ENCODE results near the gene CBFA2T2. TPM values are rescaled to one million over a fixed set of nuclear protein-coding genes. Genes with fewer than 3 reads are reported as not detected.
"Not testable (repeated sequence)": the region's sequence is repeated elsewhere in the genome, so short reads cannot be mapped to it uniquely, and the experiment has no call there.

CBFA2T2 gene
- total and polyA plus RNA-seq, 2 donors (not counting 1 experiment from before 2014, with no cell fraction given) = 26.9 to 30.0 TPM

DNA sequence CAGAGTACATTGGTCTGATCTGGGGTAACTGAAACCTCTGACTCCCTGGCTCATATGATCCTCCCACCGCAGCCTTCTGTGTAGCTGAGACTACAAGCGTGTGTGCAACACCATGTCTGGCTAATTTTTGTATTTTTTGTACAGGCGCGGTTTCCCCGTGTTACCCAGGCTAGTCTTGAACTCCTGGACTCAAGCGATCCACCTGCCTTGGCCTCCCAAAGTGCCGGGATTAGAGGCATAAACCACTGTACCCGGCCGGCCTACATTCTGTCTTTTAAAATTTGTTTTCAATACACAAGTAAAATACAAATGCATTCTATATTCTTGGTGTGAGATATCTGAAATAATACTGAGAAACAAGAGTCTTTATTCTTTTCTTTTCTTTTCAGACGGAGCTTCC is 1.7 kb upstream of the CBFA2T2 start:
- Mint-ChIP-seq H3K27ac (no peak overlapping the region), H3K9me3 (ENCODE audit: insufficient read depth) (no peaks in the 10 kb centered on the region), H3K4me3 (peak overlapping the region; percentile 13), H3K4me1 (peaks cover 13% of the 10 kb centered on the region), H3K27me3 (no peaks in the 10 kb centered on the region)
- ATAC-seq (ENCODE audit: low read depth) (no peak), DNase-seq (no peak)
- peaks cover 31% of the 10 kb centered on the region for H3K79me2 ChIP-seq (ENCODE audit: control insufficient read depth, insufficient read depth, low read length)
- ChIA-PET POLR2A (interaction anchor here (0.7 to 1.3 kb wide), 2 partner anchors 45 to 232 kb away, joined by 4 to 5 read pairs; no protein-coding TSS in a partner anchor), CTCF (interaction anchor here (0.7 to 1.9 kb wide), 3 partner anchors 14 to 89 kb away, joined by 3 to 7 read pairs (median 3); no protein-coding TSS in a partner anchor)
- no peaks in the 10 kb centered on the region for H3K36me3 ChIP-seq (replicated peaks in 1 of 2; ENCODE audit: control extremely low read depth in 1 of 2, control insufficient read depth in 1 of 2, extremely low read depth in 1 of 2, insufficient read depth in 2 of 2, low read length in 1 of 2)
- H3K9me3 ChIP-seq (ENCODE audit: control extremely low read depth in 1 of 3, control insufficient read depth in 2 of 3, insufficient read depth in 1 of 3, low read length in 2 of 3) = no peaks in the 10 kb centered on the region
- no peak overlapping the region for H2AFZ ChIP-seq (ENCODE audit: insufficient read depth, low read depth, low read length, poor library complexity, severe bottlenecking)
- H3K27ac ChIP-seq (ENCODE audit: low read length in 2 of 2) = no peak overlapping the region
- no peak for TF ChIP-seq EZH2 (IDR thresholded peaks at IDR 0.05; ENCODE audit: borderline replicate concordance, insufficient read depth, low read depth, low read length, poor library complexity, severe bottlenecking)
- TF ChIP-seq, protein P1, sequence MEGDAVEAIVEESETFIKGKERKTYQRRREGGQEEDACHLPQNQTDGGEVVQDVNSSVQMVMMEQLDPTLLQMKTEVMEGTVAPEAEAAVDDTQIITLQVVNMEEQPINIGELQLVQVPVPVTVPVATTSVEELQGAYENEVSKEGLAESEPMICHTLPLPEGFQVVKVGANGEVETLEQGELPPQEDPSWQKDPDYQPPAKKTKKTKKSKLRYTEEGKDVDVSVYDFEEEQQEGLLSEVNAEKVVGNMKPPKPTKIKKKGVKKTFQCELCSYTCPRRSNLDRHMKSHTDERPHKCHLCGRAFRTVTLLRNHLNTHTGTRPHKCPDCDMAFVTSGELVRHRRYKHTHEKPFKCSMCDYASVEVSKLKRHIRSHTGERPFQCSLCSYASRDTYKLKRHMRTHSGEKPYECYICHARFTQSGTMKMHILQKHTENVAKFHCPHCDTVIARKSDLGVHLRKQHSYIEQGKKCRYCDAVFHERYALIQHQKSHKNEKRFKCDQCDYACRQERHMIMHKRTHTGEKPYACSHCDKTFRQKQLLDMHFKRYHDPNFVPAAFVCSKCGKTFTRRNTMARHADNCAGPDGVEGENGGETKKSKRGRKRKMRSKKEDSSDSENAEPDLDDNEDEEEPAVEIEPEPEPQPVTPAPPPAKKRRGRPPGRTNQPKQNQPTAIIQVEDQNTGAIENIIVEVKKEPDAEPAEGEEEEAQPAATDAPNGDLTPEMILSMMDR (IDR thresholded peaks at IDR 0.05) = no peak
- H3K4me3 ChIP-seq (ENCODE audit: control extremely low read depth in 1 of 5, extremely low read depth in 1 of 5, insufficient read depth in 1 of 5, low read depth in 2 of 5, low read length in 4 of 5) = no peak overlapping the region
- intact Hi-C loops (cut with micrococcal nuclease) = loop anchor here (2.0 to 5.0 kb wide), 2 partner anchors 245 to 814 kb away; partner anchors contain the start of gene AHCY
- no peaks in the 10 kb centered on the region for H3K27me3 ChIP-seq (replicated peaks in 1 of 4; ENCODE audit: control extremely low read depth in 1 of 4, control insufficient read depth in 3 of 4, insufficient read depth in 4 of 4, low read length in 3 of 4)
- H3K4me2 ChIP-seq (replicated peaks; ENCODE audit: low read depth, low read length, poor library complexity, severe bottlenecking) = no peak overlapping the region
- peaks cover 9 to 19% of the 10 kb centered on the region in 2 donors for H3K4me1 ChIP-seq (ENCODE audit: control insufficient read depth in 2 of 2, insufficient read depth in 2 of 2, low read length in 2 of 2)
- 100% methylated on average over 6 of the region's 10 CpGs for WGBS (ENCODE audit: insufficient coverage)
- H3K9ac ChIP-seq (ENCODE audit: low read length) = no peak overlapping the region
- H4K20me1 ChIP-seq (ENCODE audit: control insufficient read depth, insufficient read depth, low read length, poor library complexity, severe bottlenecking) = no peaks in the 10 kb centered on the region

DNA sequence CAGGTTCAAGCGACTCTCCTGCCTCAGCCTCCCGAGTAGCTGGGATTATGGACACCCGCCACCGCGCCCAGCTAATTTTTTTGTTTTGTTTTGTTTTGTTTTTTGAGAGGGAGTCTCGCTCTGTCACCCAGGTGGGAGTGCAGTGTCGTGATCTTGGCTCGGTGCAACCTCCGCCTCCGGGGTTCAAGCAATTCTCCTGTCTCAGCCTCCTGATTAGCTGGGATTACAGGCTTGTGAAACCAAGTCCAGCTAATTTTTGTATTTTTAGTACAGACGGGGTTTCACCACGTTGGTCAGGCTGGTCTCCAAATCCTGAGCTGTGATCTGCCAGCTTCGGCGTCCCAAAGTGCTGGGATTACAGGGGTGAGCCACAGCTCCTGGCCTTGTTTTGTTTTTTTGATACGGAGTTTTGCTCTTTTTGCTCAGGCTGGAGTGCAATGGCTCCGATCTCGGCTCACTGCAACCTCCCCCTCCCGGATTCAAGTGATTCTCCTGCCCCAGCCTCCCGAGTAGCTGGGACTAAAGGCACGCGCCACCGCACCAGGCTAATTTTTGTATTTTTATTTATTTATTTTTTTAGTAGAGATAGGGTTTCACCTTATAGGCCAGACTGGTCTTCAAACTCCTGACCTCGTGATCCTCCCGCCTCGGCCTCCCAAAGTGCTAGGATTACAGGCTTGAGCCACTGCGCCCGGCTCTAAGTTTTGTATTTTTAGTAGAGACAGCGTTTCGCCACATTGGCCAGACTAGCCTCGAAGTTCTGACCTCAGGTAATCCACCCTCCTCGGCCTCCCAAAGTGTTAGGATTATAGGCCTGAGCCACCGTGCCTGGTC is 1.0 kb upstream of the CBFA2T2 start:
- H3K4me3 Mint-ChIP-seq = peak overlapping the region; percentile 32
- Histone ChIP-seq H3K27ac (ENCODE audit: low read length in 2 of 2) (peak overlapping the region; percentile 97 to 99), H3K79me2 (ENCODE audit: control insufficient read depth, insufficient read depth, low read length) (peaks cover 38% of the 10 kb centered on the region), H3K4me1 (ENCODE audit: control insufficient read depth in 2 of 2, insufficient read depth in 2 of 2, low read length in 2 of 2) (peaks cover 9 to 19% of the 10 kb centered on the region in 2 donors), H3K9ac (ENCODE audit: low read length) (peak overlapping the region; percentile 84), H2AFZ (ENCODE audit: insufficient read depth, low read depth, low read length, poor library complexity, severe bottlenecking) (peak overlapping the region; percentile 85), H3K4me3 (ENCODE audit: control extremely low read depth in 1 of 5, extremely low read depth in 1 of 5, insufficient read depth in 1 of 5, low read depth in 2 of 5, low read length in 4 of 5) (peak overlapping the region in 4 of 5 experiments; percentile 64 to 73 (median 68)), H3K4me2 (replicated peaks; ENCODE audit: low read depth, low read length, poor library complexity, severe bottlenecking) (peak overlapping the region; percentile 90)
- H3K27me3 ChIP-seq (replicated peaks in 1 of 4; ENCODE audit: control extremely low read depth in 1 of 4, control insufficient read depth in 3 of 4, insufficient read depth in 4 of 4, low read length in 3 of 4); H3K36me3 ChIP-seq (replicated peaks in 1 of 2; ENCODE audit: control extremely low read depth in 1 of 2, control insufficient read depth in 1 of 2, extremely low read depth in 1 of 2, insufficient read depth in 2 of 2, low read length in 1 of 2); ATAC-seq (ENCODE audit: low read depth); H3K9me3 ChIP-seq (ENCODE audit: control extremely low read depth in 1 of 3, control insufficient read depth in 2 of 3, insufficient read depth in 1 of 3, low read length in 2 of 3); H4K20me1 ChIP-seq (ENCODE audit: control insufficient read depth, insufficient read depth, low read length, poor library complexity, severe bottlenecking); H3K27ac Mint-ChIP-seq; H3K9me3 Mint-ChIP-seq (ENCODE audit: insufficient read depth); H3K27me3 Mint-ChIP-seq; DNase-seq: not testable (repeated sequence)
- H3K4me1 Mint-ChIP-seq = peaks cover 16% of the 10 kb centered on the region
- 97% methylated on average over 22 of the region's 32 CpGs for WGBS (ENCODE audit: insufficient coverage)
- intact Hi-C loops (cut with micrococcal nuclease) = loop anchor here (1.0 to 5.0 kb wide), 4 partner anchors 46 to 813 kb away; partner anchors contain the start of genes ACTL10, AHCY and SNTA1
- ChIA-PET POLR2A (interaction anchor here (0.7 to 1.4 kb wide), 7 partner anchors 8 to 505 kb away, joined by 3 to 5 read pairs (median 4); partner anchors contain the start of genes CDK5RAP1, CHMP4B and RALY), CTCF (interaction anchor here (0.7 to 1.9 kb wide), 7 partner anchors 14 to 178 kb away, joined by 3 to 17 read pairs (median 3); partner anchors contain the start of gene ACTL10)

Measured in B cell (primary cell).